Heart left ventricle (tissue), 16 donors: ENCODE results near the gene SEPTIN10. TPM values are rescaled to one million over a fixed set of nuclear protein-coding genes. Genes with fewer than 3 reads are reported as not detected.

Experiments used
- ATAC-seq, 4 donors: fragments of 200-7000 bp; cut with Tn5 transposase; one replicate each; pipeline ENCODE4 v1.9.1; 2020 to 2022; ENCODE audit warnings: moderate library complexity in 4 of 4, mild to moderate bottlenecking in 3 of 4, moderate number of reproducible peaks in 1 of 4
- DNase-seq, 5 donors: peaks; one replicate each; pipeline ENCODE4 v3.0.0-alpha.2; 2020
- H3K27ac ChIP-seq, 12 donors: fragments of 200-600 bp; sonication (generic) in 4 of 12; one replicate each; pipeline versions ENCODE4 v1.5.0 to v1.8.0; 2016 to 2022; ENCODE audit warnings: mild to moderate bottlenecking in 2 of 12
- H3K27me3 ChIP-seq, 9 donors: fragments of 200-600 bp; sonication (generic) in 2 of 9; one replicate each; pipeline versions ENCODE4 v1.5.1 to v1.8.0; 2016 to 2022; ENCODE audit warnings: mild to moderate bottlenecking in 3 of 9
- H3K36me3 ChIP-seq, 9 donors: fragments of 200-600 bp; sonication (generic) in 2 of 9; one replicate each; pipeline versions ENCODE4 v1.5.0 to v1.8.0; 2018 to 2022; ENCODE audit warnings: mild to moderate bottlenecking in 2 of 9
- H3K4me1 ChIP-seq, 12 donors: fragments of 200-600 bp; sonication (generic) in 4 of 12; one replicate each; pipeline versions ENCODE4 v1.5.0 to v1.8.0; 2016 to 2022; ENCODE audit warnings: mild to moderate bottlenecking in 3 of 12
- H3K4me3 ChIP-seq, 12 donors: fragments of 200-600 bp; sonication (generic) in 4 of 12; one replicate each; pipeline versions ENCODE4 v1.5.0 to v1.8.0; 2017 to 2022; ENCODE audit warnings: mild to moderate bottlenecking in 9 of 12, moderate library complexity in 4 of 12
- H3K9me3 ChIP-seq, 12 donors: fragments of 200-600 bp; sonication (generic) in 4 of 12; one replicate each; pipeline versions ENCODE4 v1.5.0 to v1.8.0; 2016 to 2022; ENCODE audit warnings: mild to moderate bottlenecking in 1 of 12
- CTCF ChIP-seq, 12 donors: fragments of 200-600 bp; sonication (generic) in 4 of 12; IDR thresholded peaks; one replicate each; pipeline versions ENCODE4 v1.5.0 to v1.8.0; 2018 to 2022; ENCODE audit warnings: antibody characterized with exemption in 12 of 12, mild to moderate bottlenecking in 5 of 12
- POLR2A ChIP-seq, 2 donors: fragments of 450-650 bp; IDR thresholded peaks; one replicate each; pipeline ENCODE4 v1.6.1; 2017; ENCODE audit warnings: antibody characterized with exemption in 2 of 2, mild to moderate bottlenecking in 2 of 2, moderate library complexity in 2 of 2
- WGBS, 4 donors: extraction: QIAGEN DNeasy Blood & Tissue Kit in 2 of 4; methylation state at CpG; one replicate each; pipeline versions ENCODE4 v1.1.5 to v1.1.7; 2013 to 2018; 5-methylcytosine and 5-hydroxymethylcytosine counted together
- intact Hi-C, 10 donors: fragments of 100-400 bp; cut with DNase I; formaldehyde crosslinking; loops; one replicate each; pipeline versions ENCODE4 v1.11.1 to v1.14.2; 2022
- polyA plus RNA-seq, 2 donors: library from polyadenylated mRNA; stranded (reverse); fragments of 200-250 nt; gene quantifications; one replicate each; pipeline ENCODE4 v1.2.3, GENCODE V29; 2013
- total RNA-seq, 9 donors: library from RNA; depleted of rRNA in 2 of 9; stranded (reverse); fragments of >200 nt in 2 of 9; fragmentation: NEBNext Ultra II Directional in 3 of 9; extraction: Animal tissue kit (Norgen Biotek cat#: 25700) in 3 of 9; gene quantifications; one replicate each; pipeline versions ENCODE4 v1.1.0 to v1.2.4, GENCODE V29; 2016 to 2023
- donor health status: ischemic (EF 13 %, LVEDD 7.1; RV severe dilation, severe dysfunction).
- donor health status: healthy with polysubstance abuse.
- donor health status: DM: no; HTN: yes; CAD: no.
- donor health status: DM: no; HTN: no; CAD: no.
- donor health status: ischemic (EF 25% LVEDD 6.9; RV normal size, moderate dysfunction).
- donor health status: ischemic (EF 25% LVEDD 5.7; RV mildly dilated, moderate dysfunction).
- donor health status: healthy.
- donor health status: DM: yes; HTN: yes; CAD: no.
- donor health status: ischemic (EF 35%, LVEDD 5.7; RV mildly dilated, moderate dysfunction).
- donor health status: nonischemic (EF 11% LVEDD 7.7; RV severe dilation, severe dysfunction).
- donor health status: DM: yes; HTN: yes; CAD: no.
- donor health status: PGD.
- donor health status: ischemic (EF 29% LVEDD 5.4; RV normal size, mild dysfunction).
- donor health status: nonischemic (EF 23%, LVEDD 6.1; RV moderate dilation, normal function).

SEPTIN10 gene
- total and polyA plus RNA-seq, 11 donors: 13.5 to 84.6 (median 49.8) TPM

GRCh38 chr2:109501461-109501860 is 112.3 kb downstream of the SEPTIN10 start:
- Histone ChIP-seq H3K36me3 (peaks cover 0 to 12% (median 0%) of the 10 kb centered on the region in 9 donors), H3K9me3 (peaks cover 0 to 12% (median 0%) of the 10 kb centered on the region in 12 donors), H3K27ac (no peak overlapping the region), H3K4me1 (peaks cover 0 to 20% (median 10%) of the 10 kb centered on the region in 12 donors), H3K27me3 (no peaks in the 10 kb centered on the region), H3K4me3 (no peak overlapping the region)
- WGBS, 4 donors: 94 to 96% (median 95%) methylated on average over 21 of the region's 21 CpGs
- no peak for DNase-seq
- no peak for TF ChIP-seq POLR2A (IDR thresholded peaks at IDR 0.05)
- TF ChIP-seq CTCF (IDR thresholded peaks at IDR 0.05): no peak
- intact Hi-C loops: loop anchor here in 1 of 10 donors (10.0 kb wide), 1 partner anchor 577 kb away; no protein-coding TSS in a partner anchor
- no peak for ATAC-seq

DNA sequence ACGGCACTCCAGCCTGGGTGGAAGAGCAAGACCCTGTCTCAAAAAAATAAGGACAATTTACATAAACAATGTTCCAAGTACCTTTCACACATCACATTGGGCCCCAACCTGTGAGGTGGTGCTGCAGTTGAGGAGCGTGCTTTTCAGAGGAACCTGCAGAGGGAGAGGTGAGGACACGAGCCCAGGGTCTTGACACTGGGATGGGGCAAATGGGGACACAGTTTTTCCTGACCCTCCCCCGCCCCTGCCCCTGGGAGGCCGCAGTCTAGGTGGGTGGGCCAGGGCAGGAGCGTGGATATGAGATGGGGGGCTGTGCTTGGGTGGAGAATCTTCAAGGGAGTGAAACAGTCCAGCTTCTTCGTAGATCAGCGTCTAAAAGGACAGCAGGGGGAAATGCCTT is 112.9 kb downstream of the SEPTIN10 start:
- DNase-seq (no peak), ATAC-seq (no peak)
- no peaks in the 10 kb centered on the region for H3K27me3 ChIP-seq
- peaks cover 0 to 9% (median 0%) of the 10 kb centered on the region in 12 donors for H3K9me3 ChIP-seq
- TF ChIP-seq CTCF (IDR thresholded peaks at IDR 0.05) (no peak), POLR2A (IDR thresholded peaks at IDR 0.05) (no peak)
- no peak overlapping the region for H3K4me3 ChIP-seq
- peaks cover 0 to 20% (median 10%) of the 10 kb centered on the region in 12 donors for H3K4me1 ChIP-seq
- no peak overlapping the region for H3K27ac ChIP-seq
- intact Hi-C loops: loop anchor here in 1 of 10 donors (10.0 kb wide), 1 partner anchor 576 kb away; no protein-coding TSS in a partner anchor
- peaks cover 0 to 12% (median 0%) of the 10 kb centered on the region in 9 donors for H3K36me3 ChIP-seq
- WGBS, 4 donors: 94 to 97% (median 96%) methylated on average over 8 of the region's 8 CpGs

GRCh38 chr2:109499566-109499965 is 114.2 kb downstream of the SEPTIN10 start:
- DNase-seq (peak in 1 of 5 donors; percentile 48), ATAC-seq (peak in 1 of 4 donors; percentile 41)
- H3K36me3 ChIP-seq: peaks cover 0 to 12% (median 0%) of the 10 kb centered on the region in 9 donors
- intact Hi-C loops: loop anchor here in 5 of 10 donors (5.0 to 10.0 kb wide), 4 partner anchors 55 to 222 kb away; no protein-coding TSS in a partner anchor
- no peak overlapping the region for H3K4me3 ChIP-seq
- no peaks in the 10 kb centered on the region for H3K9me3 ChIP-seq
- no peaks in the 10 kb centered on the region for H3K27me3 ChIP-seq
- TF ChIP-seq POLR2A (IDR thresholded peaks at IDR 0.05): no peak
- no peak for TF ChIP-seq CTCF (IDR thresholded peaks at IDR 0.05)
- peaks cover 0 to 23% (median 12%) of the 10 kb centered on the region in 12 donors for H3K4me1 ChIP-seq
- 51 to 60% (median 56%) methylated on average over 3 to 5 of the region's 5 CpGs for WGBS, 4 donors
- H3K27ac ChIP-seq: no peak overlapping the region

- Histone ChIP-seq H3K4me1 (peaks cover 0 to 24% (median 12%) of the 10 kb centered on the region in 12 donors), H3K27ac (no peak overlapping the region), H3K27me3 (no peaks in the 10 kb centered on the region), H3K9me3 (no peaks in the 10 kb centered on the region), H3K36me3 (peaks cover 0 to 12% (median 0%) of the 10 kb centered on the region in 9 donors), H3K4me3 (no peak overlapping the region)
- no peak for TF ChIP-seq CTCF (IDR thresholded peaks at IDR 0.05)
- no peak for TF ChIP-seq POLR2A (IDR thresholded peaks at IDR 0.05)
- ATAC-seq: peak in 1 of 4 donors; percentile 9
- 86 to 96% (median 91%) methylated on average over 6 to 15 of the region's 15 CpGs for WGBS, 4 donors
- intact Hi-C loops: loop anchor here in 5 of 10 donors (5.0 to 10.0 kb wide), 4 partner anchors 54 to 222 kb away; no protein-coding TSS in a partner anchor
- no peak for DNase-seq
Measured at GRCh38 chr2:109498906-109499305, 114.9 kb downstream of the SEPTIN10 start.
